GM21825 (cell line): ENCODE results near the gene RIMBP2.
"Not testable (repeated sequence)": the region's sequence is repeated elsewhere in the genome, so short reads cannot be mapped to it uniquely, and the experiment has no call there.

Experiments used
- ATAC-seq: cut with Tn5 transposase; IDR thresholded peaks from one replicate; pipeline ENCODE4 v1.9.1; 2021; ENCODE audit warnings: mild to moderate bottlenecking, moderate library complexity; ENCODE audit not compliant: unreplicated experiment

The RIMBP2 gene

GRCh38 chr12:130707571-130707891 lies 8.6 kb downstream of the RIMBP2 start:
- no peak for ATAC-seq

DNA sequence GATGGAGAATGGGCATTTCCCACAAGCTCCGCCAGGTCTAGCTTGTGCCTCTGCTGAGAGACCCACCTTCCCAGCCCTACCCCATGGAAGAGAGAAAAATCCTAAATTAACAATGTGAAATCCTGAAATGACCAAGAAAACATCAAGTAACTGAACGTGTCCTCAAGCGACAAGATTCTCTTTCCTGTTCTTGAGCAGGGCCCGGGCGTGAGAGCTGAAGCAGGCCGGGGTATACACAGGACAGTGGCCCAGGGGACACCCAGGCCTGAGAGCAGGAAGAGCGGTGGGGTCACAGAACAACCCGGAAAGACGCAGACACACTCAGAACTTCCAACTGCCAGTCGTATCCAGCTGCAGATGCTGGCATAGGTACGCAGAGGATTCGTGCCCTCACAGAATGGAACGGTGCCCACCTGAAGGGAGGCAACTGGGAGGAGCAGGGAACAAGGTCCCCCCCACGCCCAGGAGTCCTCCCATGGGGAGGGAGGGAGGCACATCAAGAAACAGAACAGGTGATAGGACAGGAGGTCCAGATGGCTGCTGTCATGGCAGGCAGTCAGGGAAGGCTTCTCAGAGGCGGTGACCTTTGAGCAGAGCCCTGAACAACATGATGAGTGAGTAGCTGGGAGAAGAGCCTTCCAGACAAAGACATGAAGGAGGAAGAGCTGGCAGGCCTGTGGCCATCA lies 9.1 kb downstream of the RIMBP2 start:
- no peak for ATAC-seq

DNA sequence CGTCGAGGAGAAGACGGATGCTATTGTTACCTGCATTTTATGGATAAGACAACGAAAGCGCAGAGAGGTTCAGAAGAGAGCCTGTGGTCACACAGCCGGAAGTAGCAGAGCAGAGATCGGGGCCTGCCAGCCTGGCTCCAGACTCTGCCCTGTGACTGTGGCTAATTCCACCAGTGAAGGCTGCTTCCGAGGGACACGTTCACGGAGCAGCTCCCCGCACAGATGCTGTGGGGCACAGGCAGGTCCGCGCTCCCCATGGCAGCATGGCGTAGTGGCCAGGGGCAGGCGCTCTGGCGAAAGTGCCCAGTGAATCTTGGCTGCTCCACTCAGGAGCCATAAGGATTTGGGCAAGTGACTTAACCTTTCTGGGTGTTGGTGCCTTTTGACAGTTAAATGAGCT lies 9.8 kb downstream of the RIMBP2 start:
- no peak for ATAC-seq

DNA sequence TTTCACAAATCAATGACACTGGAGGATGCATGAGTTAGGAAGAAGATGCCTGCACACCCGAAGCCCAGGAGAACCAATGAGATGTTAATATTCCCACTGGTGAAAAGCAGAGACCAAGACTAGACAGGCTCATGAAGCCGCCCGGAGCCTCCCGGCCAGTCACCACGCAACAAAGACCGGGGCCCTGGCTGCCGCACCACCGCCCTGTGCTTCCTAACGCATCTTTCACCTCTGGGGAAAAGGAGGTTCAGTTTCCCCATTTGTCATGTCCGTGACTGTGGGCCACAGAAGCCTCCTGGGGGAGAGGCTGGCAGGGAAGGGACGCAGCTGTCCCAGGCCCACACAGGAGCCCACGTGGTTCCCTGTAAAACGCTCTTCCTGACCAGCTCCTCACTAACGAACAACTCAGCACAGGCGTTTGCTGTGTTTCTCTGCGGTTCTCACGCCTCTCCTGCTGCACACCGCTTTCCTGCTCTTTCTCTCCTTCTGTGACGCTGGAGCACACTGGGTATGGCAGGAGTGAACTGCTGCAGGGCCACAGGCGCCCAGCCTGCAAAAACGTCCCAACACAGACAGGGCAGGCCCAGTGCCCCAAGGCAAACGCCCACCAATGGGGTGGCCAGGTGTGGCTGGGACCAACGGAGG lies 10.8 kb downstream of the RIMBP2 start:
- ATAC-seq: no peak

DNA sequence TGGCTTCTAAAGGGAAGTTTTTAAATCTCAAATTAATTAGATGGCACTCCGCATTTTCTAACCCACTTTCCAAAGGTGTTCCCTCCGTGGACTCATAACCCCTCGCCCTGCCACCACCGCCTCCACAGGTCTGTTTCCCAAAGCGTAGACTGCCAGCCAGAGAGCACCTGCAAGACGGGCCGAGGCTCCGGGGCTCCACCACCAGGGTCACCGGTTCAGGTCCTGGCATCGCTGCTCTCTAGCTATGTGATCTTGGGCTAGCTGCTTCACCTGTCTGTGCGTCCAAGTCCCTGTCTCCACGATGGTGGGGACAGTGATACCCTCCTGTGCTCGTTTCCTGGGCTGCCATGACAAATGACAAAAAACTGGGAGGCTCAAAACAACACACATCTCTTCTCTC lies 11.5 kb downstream of the RIMBP2 start:
- no peak for ATAC-seq

DNA sequence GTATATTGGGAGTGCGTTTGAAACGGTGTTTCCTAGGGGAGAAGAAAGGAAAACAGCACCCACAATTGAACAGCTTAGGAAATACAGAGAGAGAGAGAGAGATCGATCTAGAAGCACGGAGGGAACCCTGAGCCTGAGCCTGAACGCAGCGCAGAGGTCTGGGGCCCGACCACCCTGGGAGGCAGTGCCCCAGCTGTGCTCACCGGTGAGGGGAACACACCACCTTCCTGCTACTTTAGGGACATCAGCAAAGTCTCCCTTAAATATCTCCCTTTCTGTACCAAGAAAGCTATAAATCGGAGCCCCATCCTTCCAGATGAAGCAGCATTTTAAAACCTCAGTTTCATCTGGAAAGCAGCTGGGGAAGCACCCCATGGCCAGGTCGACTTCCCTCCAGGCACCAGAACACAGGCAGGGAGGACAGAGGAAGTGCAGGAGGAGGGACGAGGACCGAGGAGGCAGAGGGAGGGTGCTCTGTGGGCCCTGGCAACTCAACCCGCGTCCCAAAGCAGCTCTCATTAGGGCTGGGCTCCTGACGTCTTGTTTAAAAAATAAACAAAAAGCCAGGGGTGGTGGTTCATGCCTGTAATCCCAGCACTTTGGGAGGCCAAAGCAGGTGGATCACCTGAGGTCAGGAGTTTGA lies 12.2 kb downstream of the RIMBP2 start:
- no peak for ATAC-seq

DNA sequence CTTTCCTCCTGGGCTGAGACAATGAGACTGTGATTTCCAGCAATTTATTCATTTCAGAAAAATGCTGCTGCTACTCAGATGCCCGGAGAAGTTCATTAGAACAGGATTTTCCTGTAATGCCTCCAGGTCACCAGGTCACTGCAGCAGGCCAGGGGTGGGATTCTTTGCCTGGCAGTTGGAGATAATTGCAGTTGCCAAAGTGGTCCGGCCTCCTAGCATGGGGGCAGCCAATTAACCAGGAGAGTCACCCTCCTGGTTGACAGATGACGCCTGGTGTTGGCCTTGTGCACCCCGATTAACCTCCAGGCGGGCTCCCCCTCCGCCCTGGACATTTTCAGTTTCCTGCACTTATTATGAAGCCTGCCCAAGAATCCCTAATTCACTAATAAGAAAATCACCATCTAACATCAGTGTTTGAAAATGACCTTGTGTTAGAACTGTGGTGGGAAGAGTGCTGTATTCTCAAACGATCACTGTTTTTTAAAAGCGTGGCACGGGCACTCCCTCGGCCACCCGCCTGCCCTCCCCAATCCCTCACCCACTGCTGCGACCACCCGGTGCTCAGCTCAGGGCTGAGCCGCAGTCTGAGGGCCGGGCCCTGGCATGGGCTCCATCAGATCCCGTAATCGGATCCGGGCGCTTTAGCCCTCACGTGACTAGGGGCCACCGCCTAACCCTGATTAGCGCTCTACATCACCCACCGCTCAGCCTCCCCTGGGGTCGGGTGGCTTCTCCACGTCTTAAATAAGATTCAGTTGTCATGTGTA lies 12.9 kb downstream of the RIMBP2 start:
- ATAC-seq: no peak

GRCh38 chr12:130701402-130701744 lies 14.7 kb downstream of the RIMBP2 start:
- ATAC-seq: no peak

DNA sequence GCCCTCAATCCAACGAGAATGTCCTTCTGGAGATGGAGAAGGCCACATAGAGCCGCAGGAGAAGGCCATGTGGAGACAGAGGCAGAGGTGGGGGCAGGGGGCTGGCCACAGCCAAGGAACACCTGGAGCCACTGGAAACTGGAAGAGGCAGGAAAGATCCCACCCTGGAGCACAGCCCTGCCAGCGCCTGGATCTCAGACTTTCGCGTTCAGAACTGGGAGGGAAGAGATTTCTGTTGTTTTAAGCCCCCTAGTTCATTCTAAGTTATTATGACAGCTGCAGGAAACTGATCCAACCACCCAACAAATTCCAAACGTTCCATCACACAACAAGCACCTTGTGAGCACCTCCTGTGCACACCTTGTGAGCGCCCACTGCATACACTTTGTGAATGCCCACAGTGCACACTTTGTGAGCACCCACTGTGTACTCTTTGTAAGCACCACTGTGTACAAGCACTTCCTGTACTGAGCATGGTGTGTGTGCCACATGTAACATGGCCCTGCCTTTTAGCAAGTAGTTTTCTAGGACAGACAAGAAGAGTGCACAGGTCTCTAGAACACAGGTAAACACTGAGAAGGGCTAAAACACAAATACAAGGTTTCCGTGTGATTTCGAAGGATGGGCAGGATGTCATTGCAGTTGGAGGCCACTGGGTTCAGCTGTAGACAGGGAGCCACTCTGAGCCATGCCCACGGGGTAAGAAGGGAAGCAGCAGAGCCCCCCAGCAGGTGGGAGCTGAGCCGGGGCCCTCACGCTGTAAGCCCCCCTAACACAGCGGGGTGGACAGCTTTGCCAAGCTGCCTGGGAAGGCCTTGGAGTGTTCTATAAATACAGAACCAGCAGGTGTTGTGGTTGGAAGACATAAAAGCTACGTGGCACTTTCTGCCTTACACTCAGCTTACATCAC lies 15.4 kb downstream of the RIMBP2 start:
- ATAC-seq: no peak

DNA sequence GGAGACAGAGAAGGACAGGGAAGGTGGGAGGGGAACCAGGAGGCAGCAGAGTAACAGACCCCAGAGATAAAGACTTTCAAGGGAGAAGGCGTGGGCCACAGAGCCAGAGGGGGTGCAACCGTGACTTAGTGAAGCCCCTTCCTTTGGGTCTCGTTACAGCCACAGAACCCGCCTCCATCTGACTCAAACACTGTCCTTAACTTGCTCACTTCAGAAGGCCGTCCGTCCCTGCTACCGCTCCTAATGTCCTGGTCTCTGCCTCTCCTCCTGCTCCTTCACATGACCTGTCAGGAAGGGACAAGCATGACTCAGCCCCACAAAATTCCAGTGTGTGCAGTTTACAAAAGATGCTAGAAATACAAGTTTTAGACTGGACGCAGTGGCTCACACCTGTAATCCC lies 18.0 kb downstream of the RIMBP2 start:
- no peak for ATAC-seq

- ATAC-seq: no peak
Observed at GRCh38 chr12:130696379-130697100, 19.6 kb downstream of the RIMBP2 start.

DNA sequence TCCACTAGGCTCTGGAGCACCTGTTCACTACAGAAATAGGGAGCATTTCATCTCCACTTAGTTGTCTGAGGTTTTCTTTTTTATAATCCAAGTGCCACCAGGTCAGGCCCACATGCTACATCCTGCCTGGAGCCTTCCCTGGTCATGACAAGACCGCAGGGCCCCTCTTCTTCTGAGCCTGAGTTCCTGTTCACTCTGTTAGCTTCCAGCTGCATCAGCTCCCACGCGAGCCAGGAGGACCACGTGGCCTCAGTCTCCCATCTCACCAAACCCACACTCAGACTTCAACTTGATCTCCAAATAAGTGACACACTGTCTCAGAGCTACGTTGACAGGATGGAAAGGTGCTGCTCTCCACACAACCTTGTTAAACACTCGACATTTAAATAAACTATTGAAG lies 21.0 kb downstream of the RIMBP2 start:
- ATAC-seq: no peak

GRCh38 chr12:130689408-130690405 lies 26.4 kb downstream of the RIMBP2 start:
- ATAC-seq: no peak

GRCh38 chr12:130688999-130689398 lies 27.1 kb downstream of the RIMBP2 start:
- not testable (repeated sequence) for ATAC-seq

- no peak for ATAC-seq
Observed at GRCh38 chr12:130687796-130688778, 28.0 kb downstream of the RIMBP2 start.

DNA sequence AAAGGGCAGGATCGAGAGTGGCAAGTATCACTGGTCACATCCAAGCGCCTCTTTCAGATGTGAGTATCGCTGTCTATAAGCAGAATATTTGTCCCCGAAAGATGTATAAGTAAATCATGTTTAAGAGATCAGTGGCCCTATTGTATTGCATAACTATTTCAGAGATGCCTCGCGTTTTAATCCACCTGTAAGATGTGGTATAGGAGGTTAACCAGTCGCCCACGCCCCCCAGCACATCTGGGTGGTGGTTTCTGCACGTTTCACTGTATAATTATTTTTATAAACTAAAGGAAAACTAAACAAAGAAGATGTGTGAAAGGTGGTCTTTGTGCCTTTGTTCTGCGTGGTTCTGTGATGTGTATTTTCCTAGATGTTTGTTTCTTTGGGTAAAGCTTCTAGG lies 28.9 kb downstream of the RIMBP2 start:
- ATAC-seq: no peak

DNA sequence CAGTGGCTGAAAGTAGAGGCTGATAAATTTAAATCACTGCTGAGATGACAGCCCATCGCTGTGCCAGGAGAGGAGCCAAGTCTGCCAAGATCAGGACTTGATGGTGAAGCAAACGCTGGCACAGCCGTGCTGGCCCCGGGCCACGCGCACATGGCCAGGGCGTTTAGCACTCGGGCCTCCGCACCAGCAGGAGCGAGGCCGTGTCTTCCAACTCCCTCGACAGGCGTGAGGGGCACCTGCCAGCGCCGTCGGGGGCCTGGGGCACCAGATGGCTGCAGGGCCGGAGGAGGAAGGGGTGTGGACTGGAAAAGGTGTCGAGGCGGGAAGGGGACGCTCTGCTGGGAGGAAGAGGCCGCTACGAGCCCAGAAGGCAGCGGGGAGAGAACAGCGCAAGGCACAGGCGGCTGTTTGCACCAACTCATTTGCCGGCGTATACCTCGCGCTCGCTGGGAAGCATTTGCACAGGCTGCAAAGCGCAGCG lies 29.5 kb downstream of the RIMBP2 start:
- no peak for ATAC-seq

DNA sequence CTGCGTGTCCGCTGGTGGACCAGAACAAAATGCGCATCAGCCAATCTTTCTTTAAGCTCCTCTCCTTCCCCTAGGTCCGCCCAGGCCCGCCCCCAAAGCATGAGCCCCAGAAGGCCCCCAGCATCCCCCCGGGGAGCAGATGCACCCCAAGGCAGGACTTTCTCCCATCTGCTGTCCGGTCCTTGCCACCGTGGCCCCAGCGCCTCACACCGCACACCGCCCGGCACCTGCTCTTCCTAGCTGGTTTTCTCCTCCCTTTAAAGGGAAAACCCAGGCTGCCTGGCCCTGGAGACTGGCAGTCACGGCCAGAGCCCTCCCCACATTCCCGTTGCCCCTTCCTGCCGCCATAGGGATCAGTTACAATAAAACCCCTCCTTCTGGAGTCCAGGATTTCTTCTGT lies 30.2 kb downstream of the RIMBP2 start:
- ATAC-seq: no peak
